GM03348 (cell line): ENCODE results near the gene TNFRSF13B.
"Not testable (repeated sequence)": the region's sequence is repeated elsewhere in the genome, so short reads cannot be mapped to it uniquely, and the experiment has no call there.

ENCODE experiments used
- DNase-seq: peaks from one replicate; pipeline ENCODE4 v3.0.0; 2012; ENCODE audit warnings: low spot score

TNFRSF13B gene

DNA sequence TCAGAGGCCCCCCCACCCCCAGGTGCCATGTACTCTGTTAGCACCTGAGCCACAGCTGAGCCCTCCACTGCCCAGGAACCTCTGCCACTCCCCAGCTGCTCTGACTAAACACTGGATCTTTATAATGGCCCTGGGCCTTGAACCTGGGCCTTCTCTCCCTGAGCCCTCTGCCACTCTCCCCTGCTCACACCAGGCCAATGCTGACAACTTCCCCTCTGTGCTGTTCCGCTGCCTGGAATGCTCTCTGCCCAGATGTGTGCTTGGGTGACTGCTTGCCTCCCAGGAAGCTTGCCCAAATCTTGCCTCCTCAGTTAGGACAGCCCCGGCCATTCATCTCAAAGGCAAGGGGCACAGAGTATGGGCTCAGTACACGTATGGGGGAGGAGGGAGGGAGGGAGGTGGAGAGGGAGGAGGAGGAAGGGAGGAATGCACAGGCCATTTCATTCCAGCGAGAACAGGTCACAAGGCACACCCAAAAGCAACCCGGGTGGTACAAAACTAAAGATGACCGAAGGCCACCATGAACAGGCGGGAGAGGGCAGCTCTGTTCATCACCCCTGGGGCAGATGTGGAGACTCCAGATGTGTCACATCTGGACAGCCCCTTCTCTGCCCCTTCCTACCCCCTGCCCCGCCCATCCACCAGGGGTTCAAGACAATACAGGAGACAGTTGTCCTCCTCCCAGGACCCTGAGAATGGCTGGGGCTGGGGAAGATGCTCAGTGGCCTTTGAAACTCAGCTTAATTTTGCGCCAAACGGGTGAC lies 15.3 kb upstream of the TNFRSF13B start:
- DNase-seq, result no peak

- DNase-seq, result no peak
Observed at GRCh38 chr17:16986391-16986790, 14.5 kb upstream of the TNFRSF13B start.

GRCh38 chr17:16981928-16982327 lies 10.0 kb upstream of the TNFRSF13B start:
- DNase-seq, result no peak

- peak; percentile 50 for DNase-seq
Observed at GRCh38 chr17:16980813-16981731, 9.2 kb upstream of the TNFRSF13B start.

DNA sequence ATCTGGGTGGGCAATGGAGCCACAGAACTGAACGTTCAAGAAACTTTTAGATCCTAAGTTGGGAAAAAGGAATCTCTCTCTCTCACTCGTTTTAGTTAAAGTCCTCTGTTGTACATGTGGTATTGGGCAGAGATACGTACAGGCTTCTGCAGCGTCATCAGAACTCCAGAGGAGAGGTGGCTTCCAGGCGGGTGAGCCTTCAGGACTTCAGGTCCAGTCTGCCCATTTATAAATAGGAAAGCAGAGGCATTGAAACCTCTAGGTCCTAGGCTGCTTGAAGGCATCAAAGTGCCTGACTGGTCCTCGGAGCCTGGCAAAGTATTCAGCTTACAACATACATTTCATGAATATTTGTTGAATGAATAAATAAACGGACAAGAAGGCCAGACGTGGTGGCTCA lies 8.1 kb upstream of the TNFRSF13B start:
- DNase-seq, result no peak

DNA sequence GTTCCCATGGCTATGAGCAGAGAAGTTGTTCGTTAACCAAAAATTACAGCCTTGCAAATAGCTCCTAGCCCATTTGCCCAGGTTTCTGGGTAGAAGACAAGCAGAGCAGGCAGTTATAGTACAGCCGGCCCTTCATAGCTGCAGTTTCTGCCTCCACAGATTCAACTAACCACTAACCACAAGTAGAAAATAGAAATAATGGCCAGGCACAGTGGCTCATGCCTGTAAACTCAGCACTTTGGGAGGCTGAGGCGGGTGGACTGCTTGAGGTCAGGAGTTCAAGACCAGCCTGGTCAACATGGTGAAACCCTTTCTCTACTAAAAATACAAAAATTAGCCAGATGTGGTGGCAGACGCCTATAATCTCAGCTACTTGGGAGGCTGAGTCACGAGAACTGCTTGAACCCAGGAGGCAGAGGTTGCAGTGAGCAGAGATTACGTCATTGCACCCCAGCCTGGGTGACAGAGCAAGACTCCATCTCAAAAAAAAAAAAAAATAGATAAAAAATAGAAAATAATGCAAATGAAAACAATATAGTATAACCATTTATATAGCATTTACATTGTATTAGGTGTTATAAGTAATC lies 7.4 kb upstream of the TNFRSF13B start:
- DNase-seq, result not testable (repeated sequence)

GRCh38 chr17:16977932-16978331 lies 6.0 kb upstream of the TNFRSF13B start:
- peak; percentile 72 for DNase-seq

- no peak for DNase-seq
Observed at GRCh38 chr17:16976725-16977550, 5.0 kb upstream of the TNFRSF13B start.

DNA sequence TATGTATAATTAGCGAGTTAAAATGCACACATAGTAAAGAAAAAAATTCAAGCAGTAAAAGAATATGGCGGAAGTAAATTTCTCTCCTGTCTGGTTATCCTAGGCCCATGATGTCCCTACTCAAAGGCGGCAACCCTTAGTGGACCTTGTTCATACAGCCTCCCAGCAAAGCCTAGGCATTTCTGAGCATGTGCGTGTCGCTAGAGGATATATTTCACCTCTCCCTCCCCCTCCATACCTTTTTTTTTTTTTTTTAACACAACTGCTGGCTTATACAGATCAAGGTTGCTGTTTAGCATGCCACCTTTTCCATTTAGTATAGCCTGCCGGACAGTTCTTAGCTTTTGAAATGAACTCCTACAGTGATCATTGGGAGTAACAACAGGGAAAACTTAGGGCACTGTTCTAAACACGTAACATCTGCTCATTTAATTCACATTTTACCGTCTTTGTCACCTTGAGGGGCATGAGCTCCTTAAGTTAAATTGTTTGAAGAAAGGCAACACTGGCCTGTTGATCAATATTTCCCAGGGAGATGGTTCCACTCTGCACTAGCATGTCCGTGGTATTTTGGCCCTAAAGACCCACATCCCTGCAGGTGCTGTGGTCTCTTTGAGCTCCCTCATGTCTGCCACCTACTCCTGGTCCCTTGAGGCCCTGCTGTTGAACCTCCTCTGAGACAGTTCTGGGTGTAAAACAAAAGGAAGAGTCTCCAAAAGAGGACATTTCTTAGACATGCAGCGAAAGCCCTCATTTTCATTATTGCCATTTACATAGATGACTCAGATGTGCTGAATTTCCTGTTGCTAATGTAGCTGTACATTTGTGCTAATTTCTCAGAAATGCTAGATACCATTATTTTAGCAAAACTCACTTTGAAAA lies 4.1 kb upstream of the TNFRSF13B start:
- no peak for DNase-seq

- no peak for DNase-seq
Observed at GRCh38 chr17:16975277-16975651, 3.3 kb upstream of the TNFRSF13B start.

GRCh38 chr17:16974569-16975276 lies 2.8 kb upstream of the TNFRSF13B start:
- no peak for DNase-seq

GRCh38 chr17:16973760-16974540 lies 2.0 kb upstream of the TNFRSF13B start:
- DNase-seq, result no peak

- DNase-seq, result not testable (repeated sequence)
Observed at GRCh38 chr17:16973043-16973442, 1.1 kb upstream of the TNFRSF13B start.

DNA sequence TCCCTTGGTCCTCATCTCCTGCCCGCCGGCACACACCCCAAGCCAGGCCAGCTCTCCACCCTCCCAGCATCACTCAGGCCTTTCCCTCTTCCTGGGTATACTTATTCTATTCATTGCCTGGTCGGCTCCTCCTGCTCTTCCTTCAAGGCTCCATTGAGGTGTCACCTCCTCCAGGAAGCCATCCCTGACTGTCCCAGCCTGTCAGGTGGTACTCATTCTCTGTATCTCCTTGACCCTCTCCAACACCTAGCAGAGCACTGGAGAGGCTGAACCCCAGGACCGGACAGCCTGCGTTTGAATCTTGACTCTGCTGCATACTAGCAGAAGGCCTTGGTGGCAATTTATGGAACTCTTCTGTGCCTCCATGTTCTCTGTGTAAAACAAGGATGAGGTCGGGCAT lies 428 bp upstream of the TNFRSF13B start:
- no peak for DNase-seq

DNA sequence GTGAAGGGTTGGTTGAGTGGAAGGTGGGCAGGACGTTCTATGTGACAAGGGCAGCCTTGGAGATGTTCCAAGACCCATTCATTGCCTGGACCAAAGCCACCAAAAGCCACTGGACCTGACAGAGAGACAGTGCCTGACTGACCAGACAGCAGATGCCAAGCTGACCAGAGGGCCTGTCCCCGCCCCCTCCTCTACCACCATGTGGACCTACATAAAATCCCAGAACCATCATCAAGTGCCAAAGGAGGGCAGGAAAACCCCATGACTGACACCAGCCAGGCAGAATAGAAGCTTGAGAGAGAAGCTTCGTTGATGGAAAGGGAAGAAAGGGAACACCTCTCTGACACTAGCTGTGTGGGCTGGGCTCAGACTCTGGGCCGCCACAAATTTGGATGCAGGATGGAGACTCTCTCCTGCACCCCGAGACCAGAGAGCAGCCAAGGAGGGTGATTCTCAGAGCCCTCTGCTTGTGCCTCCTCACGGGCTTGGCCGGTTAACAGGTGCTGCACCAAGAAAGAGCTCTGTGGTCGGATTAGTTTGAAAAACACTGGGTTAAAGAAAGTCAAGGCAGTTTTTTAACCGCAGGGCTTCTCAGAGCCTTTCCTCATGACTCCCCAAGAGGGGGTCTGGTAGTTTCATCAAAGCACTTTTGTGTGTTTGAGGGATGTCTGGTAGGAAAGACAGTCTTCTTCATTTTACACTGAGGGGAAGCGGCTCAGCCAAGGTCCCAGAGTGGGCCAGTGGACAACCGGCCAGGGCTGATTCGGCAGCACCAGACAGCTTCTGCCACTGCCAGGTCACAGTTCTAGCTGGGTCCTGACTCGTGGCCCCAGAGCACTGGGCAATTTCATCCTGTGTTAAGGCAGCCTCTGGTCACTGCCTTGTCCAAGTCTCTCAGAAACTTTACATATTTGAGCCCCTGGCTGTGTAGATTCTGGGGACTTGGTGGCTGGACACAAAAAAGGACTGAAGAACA lies 1.7 kb downstream of the TNFRSF13B start:
- DNase-seq, result no peak

GRCh38 chr17:16968786-16969185 lies 3.1 kb downstream of the TNFRSF13B start:
- DNase-seq, result no peak

GRCh38 chr17:16962804-16963203 lies 9.1 kb downstream of the TNFRSF13B start:
- DNase-seq, result no peak

GRCh38 chr17:16961792-16962191 lies 10.1 kb downstream of the TNFRSF13B start:
- DNase-seq, result no peak
